NCI-H526 treated with DMSO at 0.1 percent for 48 hours (cell line): ENCODE results near the gene SLC6A17.

Experiments used
- DNase-seq: peaks from one replicate; lab custom pipeline; 2025; lab: John Stamatoyannopoulos, UW

The SLC6A17 gene

DNA sequence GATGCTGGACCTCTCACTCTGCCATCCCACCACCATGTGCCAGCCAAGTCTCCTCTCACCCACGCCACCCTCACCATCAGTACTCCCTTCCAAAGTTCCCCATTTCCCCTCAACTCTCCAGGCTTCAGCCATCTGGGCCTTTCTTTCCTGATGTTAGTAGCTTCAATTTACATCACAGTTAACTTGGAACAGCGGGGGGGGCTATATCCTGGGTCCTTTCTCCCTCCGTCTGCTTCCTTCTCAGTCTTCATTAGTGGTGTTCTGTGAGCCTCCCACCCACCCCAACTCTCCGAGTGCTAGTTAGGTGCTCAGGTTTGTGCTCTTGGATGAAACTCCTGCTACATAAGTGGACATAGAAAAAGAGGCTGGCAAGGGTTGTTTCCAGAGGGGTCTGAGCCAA, 91.8 kb downstream of the SLC6A17 start:
- DNase-seq, result no peak

DNA sequence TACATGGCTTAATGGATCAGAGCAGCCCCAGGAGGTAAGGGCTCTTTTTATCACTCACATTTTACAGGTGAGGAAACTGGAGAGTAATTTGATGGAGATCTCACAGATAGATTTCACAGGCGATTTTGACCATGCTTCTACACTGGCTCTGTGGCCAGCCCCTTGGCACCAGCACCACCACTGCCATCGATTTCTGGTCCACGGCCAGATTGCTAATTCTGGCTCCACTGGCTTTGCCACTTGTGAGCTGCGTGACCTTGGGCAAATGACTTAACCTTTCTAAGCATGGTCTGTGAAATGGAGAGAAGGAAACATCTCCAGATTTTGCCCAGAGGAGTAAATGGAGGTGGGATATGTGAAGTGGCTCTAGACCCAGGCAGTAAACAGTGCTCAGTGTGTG, 92.4 kb downstream of the SLC6A17 start:
- DNase-seq, result no peak

DNA sequence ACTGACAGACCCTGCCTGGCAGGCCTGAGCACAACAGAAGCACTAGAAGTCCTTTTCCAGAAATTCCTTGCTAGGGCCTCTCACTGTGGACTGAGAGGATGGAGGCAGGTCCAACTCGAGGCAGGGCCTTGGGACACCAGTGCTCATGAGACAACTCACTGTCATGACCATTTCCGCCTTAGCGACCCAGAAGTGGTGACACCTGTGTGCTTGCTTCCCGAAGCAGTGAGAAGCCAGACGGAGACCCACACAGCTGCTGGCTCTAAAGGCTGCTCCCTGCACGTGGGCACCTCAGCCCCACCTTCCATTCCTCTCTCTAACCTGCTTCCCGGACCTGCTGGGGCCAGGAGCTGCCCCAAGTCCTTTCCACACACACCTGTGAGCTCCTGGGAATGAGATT, 92.9 kb downstream of the SLC6A17 start:
- DNase-seq, result no peak

DNA sequence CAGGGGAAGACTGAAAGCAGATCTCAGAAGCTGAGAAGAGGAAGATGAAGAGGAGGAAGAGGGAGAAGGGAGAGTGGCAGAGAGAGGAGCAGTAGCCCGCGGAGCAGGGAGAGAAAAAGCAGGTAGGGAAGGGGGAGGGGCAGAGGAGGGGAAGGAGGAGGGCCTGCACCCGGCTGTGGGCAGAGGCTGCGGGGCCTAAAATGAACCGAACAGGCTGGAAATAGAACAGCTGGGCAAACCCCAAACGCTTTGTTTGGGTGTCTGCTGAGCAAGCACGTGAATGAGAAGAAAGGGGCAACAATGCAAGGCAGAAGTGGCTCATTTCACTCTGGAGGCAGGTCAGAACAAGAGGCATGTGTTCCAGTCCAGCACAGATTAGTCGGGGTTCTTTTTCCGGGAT, 93.3 kb downstream of the SLC6A17 start:
- DNase-seq, result no peak

DNA sequence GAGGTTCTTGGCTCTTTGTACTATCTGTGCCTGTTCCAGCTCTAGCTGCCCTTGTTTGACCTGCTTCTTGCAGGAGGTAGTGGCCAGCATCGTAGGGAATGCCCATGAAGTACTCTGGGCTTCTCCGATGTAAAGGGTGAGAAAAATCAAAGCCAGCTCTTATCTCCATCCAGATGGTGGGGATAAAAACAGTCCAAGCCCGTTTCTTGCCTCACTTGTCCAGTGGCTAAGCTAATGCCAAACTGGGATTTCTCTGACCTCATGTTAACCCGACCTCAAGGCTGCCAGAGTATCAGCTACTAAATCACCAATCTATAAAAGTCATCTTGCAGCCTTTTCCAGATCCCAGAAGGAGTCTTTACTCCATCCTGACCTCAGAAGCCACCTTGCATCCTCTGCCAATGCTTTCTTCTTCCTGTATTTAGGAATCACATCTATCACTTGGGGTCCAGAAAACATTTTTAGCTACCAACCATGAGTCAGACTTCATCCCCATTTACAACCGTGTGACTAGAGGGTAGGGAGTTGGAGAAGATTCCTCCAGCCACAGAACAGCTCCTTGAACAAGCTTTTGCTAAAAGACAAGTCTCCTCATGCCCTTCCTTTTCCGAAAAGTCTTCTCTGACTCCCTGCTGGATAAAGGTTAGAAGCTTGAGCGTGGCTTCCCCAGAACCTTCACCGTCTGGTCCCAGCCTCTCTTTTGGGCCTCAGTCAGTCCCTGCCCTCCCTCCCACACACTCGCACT, 95.8 kb downstream of the SLC6A17 start:
- DNase-seq, result no peak

DNA sequence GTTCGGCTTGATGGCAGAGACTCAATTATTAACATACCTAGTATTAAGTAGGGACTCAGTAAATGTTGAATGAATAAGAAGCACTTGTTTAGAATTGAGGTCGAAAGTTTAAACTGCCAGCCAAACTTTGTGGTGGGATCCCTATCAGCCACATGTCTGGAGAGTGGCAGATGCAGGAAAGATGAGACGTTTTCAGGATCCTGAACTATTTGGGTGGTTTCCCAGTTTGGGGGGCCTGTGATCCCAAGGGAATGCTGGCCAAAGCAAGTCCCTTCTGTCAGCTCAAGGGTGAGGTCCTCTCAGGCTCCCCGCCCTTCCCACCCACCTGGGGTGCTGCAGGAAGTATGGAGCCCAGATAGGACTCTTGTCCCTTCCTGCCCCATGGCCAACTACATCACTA, 98.5 kb downstream of the SLC6A17 start:
- DNase-seq, result no peak

DNA sequence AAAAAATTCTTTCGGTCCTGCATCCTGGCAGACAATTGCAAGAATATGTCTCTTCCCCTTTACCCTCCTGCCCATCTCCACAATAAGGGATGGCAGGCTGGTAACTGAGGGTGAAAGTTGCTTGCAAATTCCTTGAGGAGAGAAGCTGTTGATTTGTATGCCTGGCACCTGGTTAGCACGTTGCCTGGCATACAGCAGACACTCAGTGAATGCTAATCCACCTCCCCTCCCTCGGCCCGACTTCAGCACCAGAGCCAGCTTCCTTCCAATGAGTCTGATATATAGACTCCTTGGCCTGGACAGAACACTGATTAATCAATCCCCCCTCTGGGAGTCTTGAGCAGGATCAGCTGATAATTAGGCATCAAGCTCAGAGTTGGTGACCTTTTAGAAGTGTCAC, 99.0 kb downstream of the SLC6A17 start:
- DNase-seq, result no peak

DNA sequence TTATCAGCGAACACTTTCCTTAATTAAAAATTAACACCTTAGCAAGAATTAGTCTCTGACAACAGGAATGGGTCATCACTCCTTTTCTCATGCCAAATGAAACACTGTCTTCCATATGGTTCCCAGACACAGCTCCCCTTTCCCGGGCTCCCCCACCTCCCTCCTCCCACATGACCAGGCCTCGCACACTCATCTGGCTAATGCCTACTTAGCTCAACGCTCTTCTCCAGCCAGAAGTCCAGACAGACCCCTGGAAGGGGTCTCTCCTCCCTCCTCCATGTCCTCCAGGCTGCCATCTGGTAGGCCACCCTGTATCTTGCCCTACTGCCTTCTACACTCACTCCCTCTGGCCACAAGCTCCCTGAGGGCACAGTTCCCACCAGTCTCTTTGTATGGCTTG, 99.7 kb downstream of the SLC6A17 start:
- no peak for DNase-seq

DNA sequence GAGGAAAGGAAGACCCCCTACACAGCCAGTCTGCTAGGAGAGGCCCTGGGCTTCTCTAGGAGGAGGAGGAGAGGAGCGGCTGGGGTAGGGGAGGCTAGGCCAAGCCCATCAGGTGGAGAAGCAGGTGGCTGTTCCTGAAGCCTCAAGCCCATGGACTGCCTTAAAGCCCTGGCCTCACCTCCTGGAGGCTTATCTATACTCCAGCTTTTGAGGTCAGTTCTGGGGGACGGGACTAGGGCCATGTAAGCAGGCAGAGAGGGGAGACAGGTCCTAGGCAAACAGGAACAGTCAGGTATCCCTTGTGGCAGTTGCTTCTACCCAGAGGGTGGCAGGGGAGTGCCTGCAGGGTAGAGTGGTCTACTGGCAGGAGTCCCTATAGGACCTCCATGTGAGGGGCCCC, 100.5 kb downstream of the SLC6A17 start:
- DNase-seq, result no peak
